GM12878 (cell line): ENCODE results near the gene TCF23. TPM values are rescaled to one million over a fixed set of nuclear protein-coding genes. Genes with fewer than 3 reads are reported as not detected.

Experiments
- ATAC-seq: fragments of 200-7000 bp; cut with Tn5 transposase; 3 replicates; pipeline ENCODE4 v1.9.1; 2020; ENCODE audit warnings: mild to moderate bottlenecking, moderate library complexity
- BruUV-seq: library from RNA; stranded (reverse); fragments of 400-500 nt; replicated peaks from 2 replicates; lab custom pipeline; 2021; lab: Mats Ljungman, UMichigan
- CTCF ChIA-PET: fragments of 300-600 bp; sonication (Branson Sonifier 250); formaldehyde crosslinking; extraction: SDS; loops from one replicate; lab custom pipeline; 2021; ENCODE audit warnings: inconsistent platforms; lab: Yijun Ruan, JAX
- POLR2A ChIA-PET: fragments of 350-600 bp; formaldehyde crosslinking; extraction: SDS; loops from one replicate; lab custom pipeline; 2021; ENCODE audit warnings: inconsistent platforms; lab: Charles Lee
- RAD21 ChIA-PET: fragments of 300-600 bp; sonication (Branson Sonifier 250); formaldehyde crosslinking; loops from one replicate; lab custom pipeline; 2023; ENCODE audit warnings: antibody characterized with exemption; ENCODE audit not compliant: unreplicated experiment; lab: Charles Lee
- SMC1A ChIA-PET: fragments of 300-600 bp; sonication (Branson Sonifier 250); formaldehyde crosslinking; loops from one replicate; lab custom pipeline; 2023; ENCODE audit not compliant: unreplicated experiment, uncharacterized antibody; lab: Charles Lee
- DNase-seq: peaks from one replicate; pipeline ENCODE4 v3.0.0-alpha.2; 2011; ENCODE audit warnings: low read depth, low spot score
- FAIRE-seq: peaks from 3 replicates; lab custom pipeline; 2011; peaks lifted over from hg19 to GRCh38; lab: Jason Lieb, UNC
- H2AFZ ChIP-seq: 2 replicates; pipeline ENCODE4 v1.6.0; 2011; ENCODE audit warnings: low read depth, low read length, control low read depth; ENCODE audit not compliant: control insufficient read depth
- H3K27ac ChIP-seq: 2 replicates; pipeline ENCODE4 v1.5.1; 2011; ENCODE audit warnings: control low read depth; ENCODE audit not compliant: control insufficient read depth, insufficient read depth
- H3K27me3 ChIP-seq, 2 experiments: replicated peaks in 1 of 2; 2 replicates each; pipeline versions ENCODE4 v1.6.0 to v1.6.1; 2011; ENCODE audit warnings: low read length in 1 of 2; ENCODE audit not compliant: control insufficient read depth in 2 of 2, insufficient read depth in 2 of 2
- H3K36me3 ChIP-seq, 2 experiments: 2 replicates each; pipeline ENCODE4 v1.5.1; 2011; ENCODE audit warnings: low read length in 1 of 2; ENCODE audit not compliant: control insufficient read depth in 2 of 2, insufficient read depth in 2 of 2
- H3K4me1 ChIP-seq: 2 replicates; pipeline ENCODE4 v1.6.1; 2011; ENCODE audit warnings: mild to moderate bottlenecking, low read length, moderate library complexity, mixed read lengths; ENCODE audit not compliant: control insufficient read depth, insufficient read depth
- H3K4me2 ChIP-seq: 2 replicates; pipeline ENCODE4 v1.6.0; 2011; ENCODE audit warnings: control low read depth; ENCODE audit not compliant: control insufficient read depth, insufficient read depth
- H3K4me3 ChIP-seq: fragments of 200-600 bp; sonication (generic); 2 replicates; pipeline ENCODE4 v1.5.1; 2016
- H3K79me2 ChIP-seq: 2 replicates; pipeline ENCODE4 v1.6.0; 2011; ENCODE audit warnings: low read length; ENCODE audit not compliant: control insufficient read depth, insufficient read depth
- H3K9ac ChIP-seq: 2 replicates; pipeline ENCODE4 v1.8.0; 2011; ENCODE audit warnings: low read length, control low read depth, mixed read lengths; ENCODE audit not compliant: control insufficient read depth, insufficient read depth
- H3K9me3 ChIP-seq: replicated peaks from 3 replicates; pipeline ENCODE4 v1.5.1; 2011; ENCODE audit warnings: mild to moderate bottlenecking, low read length; ENCODE audit not compliant: control insufficient read depth, insufficient read depth
- H4K20me1 ChIP-seq: 2 replicates; pipeline ENCODE4 v1.6.0; 2011; ENCODE audit not compliant: control insufficient read depth, insufficient read depth
- BHLHE40 ChIP-seq, 2 experiments: fragments of 450-650 bp in 1 of 2; IDR thresholded peaks; 2 replicates each; pipeline ENCODE4 v1.6.1; 2011 to 2017; ENCODE audit warnings: low read depth in 2 of 2, borderline replicate concordance in 1 of 2, improper control_type of control experiment in 1 of 2, low read length in 1 of 2, mild to moderate bottlenecking in 1 of 2
- BMI1 ChIP-seq: fragments of 450-650 bp; IDR thresholded peaks from 2 replicates; pipeline ENCODE4 v1.6.1; 2016; ENCODE audit warnings: mild to moderate bottlenecking, moderate library complexity, borderline replicate concordance
- EP300 ChIP-seq, 2 experiments: fragments of 150-350 bp in 1 of 2; IDR thresholded peaks; 2 replicates each; pipeline ENCODE4 v1.6.1; 2011 to 2012; ENCODE audit warnings: low read depth in 2 of 2, low read length in 2 of 2, borderline replicate concordance in 1 of 2, improper control_type of control experiment in 1 of 2, inconsistent platforms in 1 of 2; ENCODE audit not compliant: control insufficient read depth in 1 of 2
- FOXM1 ChIP-seq: IDR thresholded peaks from 2 replicates; pipeline ENCODE4 v1.6.1; 2012; ENCODE audit warnings: low read depth, mild to moderate bottlenecking, inconsistent platforms, low read length, moderate library complexity
- IKZF1 ChIP-seq: fragments of 450-650 bp; conservative IDR thresholded peaks from 2 replicates; pipeline ENCODE4 v1.6.1; 2017; ENCODE audit warnings: antibody characterized with exemption, mild to moderate bottlenecking
- MXI1 ChIP-seq: fragments of 150-350 bp; IDR thresholded peaks from 2 replicates; pipeline ENCODE4 v1.6.1; 2011; ENCODE audit warnings: low read depth, mild to moderate bottlenecking, inconsistent platforms, low read length, improper control_type of control experiment
- NFYA ChIP-seq: IDR thresholded peaks from 2 replicates; pipeline ENCODE4 v1.6.1; 2011; ENCODE audit warnings: low read depth, mild to moderate bottlenecking, low read length, improper control_type of control experiment, borderline replicate concordance
- SRF ChIP-seq, 2 experiments: IDR thresholded peaks; 2 replicates each; pipeline ENCODE4 v1.6.1; 2011; ENCODE audit warnings: low read depth in 2 of 2, low read length in 2 of 2, mild to moderate bottlenecking in 1 of 2, moderate library complexity in 1 of 2
- STAT1 ChIP-seq: fragments of 450-650 bp; conservative IDR thresholded peaks from 2 replicates; pipeline ENCODE4 v1.6.1; 2014; ENCODE audit warnings: antibody characterized with exemption, mild to moderate bottlenecking
- TCF12 ChIP-seq: IDR thresholded peaks from 2 replicates; pipeline ENCODE4 v1.6.1; 2011; ENCODE audit warnings: low read depth, mild to moderate bottlenecking, low read length
- WGBS: methylation state at CpG from one replicate; pipeline ENCODE4 v1.1.6; 2016; ENCODE audit warnings: low lambda C conversion rate; ENCODE audit not compliant: insufficient replicate concordance, insufficient coverage; ENCODE audit errors: missing lambda C conversion rate; 5-methylcytosine and 5-hydroxymethylcytosine counted together
- in situ Hi-C: fragments of 300-500 bp; cut with MboI; formaldehyde crosslinking; loops from 9 replicates; pipeline ENCODE4 v1.14.3; 2018; ENCODE audit warnings: mixed read lengths
- intact Hi-C: fragments of 100-400 bp; cut with micrococcal nuclease; formaldehyde crosslinking; loops from one replicate; pipeline ENCODE4 v1.14.2; 2022; ENCODE audit not compliant: unreplicated experiment
- polyA plus RNA-seq, 11 experiments: library from polyadenylated mRNA; depleted of rRNA in 4 of 11; unstranded in 6 of 11; stranded (reverse) in 5 of 11; fragments of >200 nt; fragmentation: Nextera tagmentation in 4 of 11; fragmentation: Illumina TruSeq in 1 of 11; extraction: Ambion mirVana in 4 of 11; extraction: Trizol in 1 of 11; gene quantifications; 1 replicate in 1 of 11; 2 replicates in 10 of 11; pipeline versions ENCODE4 v1.2.1 to v1.2.3, GENCODE V29; 2011 to 2016; ENCODE audit warnings: inconsistent platforms in 2 of 11, missing spikeins in 2 of 11, low read depth in 1 of 11
- total RNA-seq, 4 experiments: library from RNA; depleted of rRNA in 3 of 4; stranded (reverse); fragments of >200 nt in 3 of 4; fragmentation: Illumina TruSeq in 1 of 4; extraction: Trizol in 1 of 4; gene quantifications; 2 replicates each; pipeline versions ENCODE4 v1.2.1 to v1.2.3, GENCODE V29; 2013 to 2021
- TF ChIP-seq, protein P1 (sequence below): fragments of 450-650 bp; IDR thresholded peaks from 2 replicates; pipeline ENCODE4 v1.6.1; 2016; ENCODE audit warnings: mild to moderate bottlenecking, moderate library complexity, borderline replicate concordance
- TF ChIP-seq, protein P2 (sequence below): fragments of 450-650 bp; IDR thresholded peaks from 2 replicates; pipeline ENCODE4 v1.6.1; 2017; ENCODE audit warnings: mild to moderate bottlenecking, low read depth, inconsistent platforms; ENCODE audit not compliant: poor library complexity, severe bottlenecking

Gene TCF23
- total and polyA plus RNA-seq, 10 of the 15 experiments (the other 5 are each of a cell fraction or from before 2014, with no cell fraction given) = not detected

DNA sequence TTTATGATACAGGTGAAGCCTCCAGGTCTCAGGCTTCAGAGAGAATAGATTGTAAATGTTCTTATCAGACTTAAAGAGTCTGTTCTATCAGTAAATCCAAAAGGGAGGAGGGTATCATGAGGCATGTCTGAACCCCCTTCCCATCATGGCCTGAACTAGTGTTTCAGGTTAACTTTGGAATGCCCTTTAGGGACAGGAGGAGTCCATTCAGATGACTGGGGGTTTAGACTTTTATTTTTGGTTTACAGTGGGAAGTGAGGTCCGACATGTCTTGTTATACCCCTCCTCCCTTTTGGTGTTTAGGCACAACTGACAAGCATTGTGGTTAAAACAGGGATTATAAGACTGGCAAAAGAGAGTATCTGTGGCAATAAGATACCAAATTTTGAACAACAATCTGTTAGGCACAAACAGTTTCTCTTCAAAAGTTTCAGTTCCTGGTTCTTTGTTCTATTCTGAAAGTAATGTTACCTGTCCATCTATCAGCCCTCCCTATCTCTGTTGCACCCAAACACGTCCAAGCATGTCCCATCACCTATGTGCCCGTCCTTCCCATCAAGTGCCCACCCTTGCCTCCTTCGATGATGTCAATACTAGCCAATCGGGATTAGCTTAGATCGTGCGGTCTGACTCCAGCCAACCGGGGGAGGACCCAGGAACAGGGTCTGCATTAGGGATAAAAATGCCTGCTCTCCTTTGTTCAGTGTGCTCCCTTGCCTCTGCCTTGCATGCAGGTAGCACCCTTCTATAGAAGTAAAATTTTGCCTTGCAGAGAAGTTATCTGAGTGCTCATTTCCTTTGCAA lies 16.4 kb downstream of the TCF23 start:
- intact Hi-C loops (no loop called here), in situ Hi-C loops (no loop called here)
- ChIA-PET POLR2A (interaction anchor here (0.6 to 1.3 kb wide), 4 partner anchors 48 to 1754 kb away, joined by 3 read pairs; no protein-coding TSS in a partner anchor), RAD21 (interaction anchor here (1.0 kb wide), 1 partner anchor 31 kb away, joined by 3 read pairs; the partner anchor contains the start of gene PREB), SMC1A (interaction anchor here (1.5 to 1.6 kb wide), 2 partner anchors 31 to 33 kb away, joined by 3 to 4 read pairs; partner anchors contain the start of gene PREB), CTCF (interaction anchor here (0.9 to 1.7 kb wide), 4 partner anchors 14 to 115 kb away, joined by 3 to 6 read pairs (median 3); no protein-coding TSS in a partner anchor)
- Histone ChIP-seq H3K4me1 (peaks cover 37% of the 10 kb centered on the region), H4K20me1 (no peaks in the 10 kb centered on the region), H3K4me3 (peak overlapping the region; percentile 22; the same call in 1 of the 2 replicates), H2AFZ (peak overlapping the region; percentile 73), H3K4me2 (peak overlapping the region; percentile 69), H3K36me3 (no peaks in the 10 kb centered on the region), H3K27me3 (no peaks in the 10 kb centered on the region), H3K27ac (peak overlapping the region; percentile 78), H3K79me2 (no peaks in the 10 kb centered on the region), H3K9ac (peak overlapping the region; percentile 8; the same call in 1 of the 2 replicates), H3K9me3 (peaks cover 5% of the 10 kb centered on the region; the same call in 2 of the 3 replicates)
- no TSS peak for BruUV-seq
- 46% methylated on average over 8 of the region's 8 CpGs for WGBS
- DNase-seq = peak; percentile 57
- FAIRE-seq = peak; percentile 65
- ATAC-seq = peak; percentile 80
- no peak for TF ChIP-seq BMI1
- 0 out of 4 replicates have a peak, but pooled peaks of 1 of the 2 experiments have one; percentile 16 for TF ChIP-seq EP300 (IDR thresholded peaks at IDR 0.05; ENCODE audit: borderline replicate concordance in 1 of 2, control insufficient read depth in 1 of 2, low read depth in 2 of 2, low read length in 2 of 2)
- TF ChIP-seq TCF12 = no peak
- TF ChIP-seq, protein P1, sequence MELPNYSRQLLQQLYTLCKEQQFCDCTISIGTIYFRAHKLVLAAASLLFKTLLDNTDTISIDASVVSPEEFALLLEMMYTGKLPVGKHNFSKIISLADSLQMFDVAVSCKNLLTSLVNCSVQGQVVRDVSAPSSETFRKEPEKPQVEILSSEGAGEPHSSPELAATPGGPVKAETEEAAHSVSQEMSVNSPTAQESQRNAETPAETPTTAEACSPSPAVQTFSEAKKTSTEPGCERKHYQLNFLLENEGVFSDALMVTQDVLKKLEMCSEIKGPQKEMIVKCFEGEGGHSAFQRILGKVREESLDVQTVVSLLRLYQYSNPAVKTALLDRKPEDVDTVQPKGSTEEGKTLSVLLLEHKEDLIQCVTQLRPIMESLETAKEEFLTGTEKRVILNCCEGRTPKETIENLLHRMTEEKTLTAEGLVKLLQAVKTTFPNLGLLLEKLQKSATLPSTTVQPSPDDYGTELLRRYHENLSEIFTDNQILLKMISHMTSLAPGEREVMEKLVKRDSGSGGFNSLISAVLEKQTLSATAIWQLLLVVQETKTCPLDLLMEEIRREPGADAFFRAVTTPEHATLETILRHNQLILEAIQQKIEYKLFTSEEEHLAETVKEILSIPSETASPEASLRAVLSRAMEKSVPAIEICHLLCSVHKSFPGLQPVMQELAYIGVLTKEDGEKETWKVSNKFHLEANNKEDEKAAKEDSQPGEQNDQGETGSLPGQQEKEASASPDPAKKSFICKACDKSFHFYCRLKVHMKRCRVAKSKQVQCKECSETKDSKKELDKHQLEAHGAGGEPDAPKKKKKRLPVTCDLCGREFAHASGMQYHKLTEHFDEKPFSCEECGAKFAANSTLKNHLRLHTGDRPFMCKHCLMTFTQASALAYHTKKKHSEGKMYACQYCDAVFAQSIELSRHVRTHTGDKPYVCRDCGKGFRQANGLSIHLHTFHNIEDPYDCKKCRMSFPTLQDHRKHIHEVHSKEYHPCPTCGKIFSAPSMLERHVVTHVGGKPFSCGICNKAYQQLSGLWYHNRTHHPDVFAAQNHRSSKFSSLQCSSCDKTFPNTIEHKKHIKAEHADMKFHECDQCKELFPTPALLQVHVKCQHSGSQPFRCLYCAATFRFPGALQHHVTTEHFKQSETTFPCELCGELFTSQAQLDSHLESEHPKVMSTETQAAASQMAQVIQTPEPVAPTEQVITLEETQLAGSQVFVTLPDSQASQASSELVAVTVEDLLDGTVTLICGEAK = no peak
- peak; percentile 36; the same call in 1 of the 2 replicates for TF ChIP-seq IKZF1
- TF ChIP-seq NFYA = no peak
- TF ChIP-seq, protein P2, sequence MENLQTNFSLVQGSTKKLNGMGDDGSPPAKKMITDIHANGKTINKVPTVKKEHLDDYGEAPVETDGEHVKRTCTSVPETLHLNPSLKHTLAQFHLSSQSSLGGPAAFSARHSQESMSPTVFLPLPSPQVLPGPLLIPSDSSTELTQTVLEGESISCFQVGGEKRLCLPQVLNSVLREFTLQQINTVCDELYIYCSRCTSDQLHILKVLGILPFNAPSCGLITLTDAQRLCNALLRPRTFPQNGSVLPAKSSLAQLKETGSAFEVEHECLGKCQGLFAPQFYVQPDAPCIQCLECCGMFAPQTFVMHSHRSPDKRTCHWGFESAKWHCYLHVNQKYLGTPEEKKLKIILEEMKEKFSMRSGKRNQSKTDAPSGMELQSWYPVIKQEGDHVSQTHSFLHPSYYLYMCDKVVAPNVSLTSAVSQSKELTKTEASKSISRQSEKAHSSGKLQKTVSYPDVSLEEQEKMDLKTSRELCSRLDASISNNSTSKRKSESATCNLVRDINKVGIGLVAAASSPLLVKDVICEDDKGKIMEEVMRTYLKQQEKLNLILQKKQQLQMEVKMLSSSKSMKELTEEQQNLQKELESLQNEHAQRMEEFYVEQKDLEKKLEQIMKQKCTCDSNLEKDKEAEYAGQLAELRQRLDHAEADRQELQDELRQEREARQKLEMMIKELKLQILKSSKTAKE = peak; percentile 50
- no peak for TF ChIP-seq BHLHE40 (IDR thresholded peaks at IDR 0.05; ENCODE audit: borderline replicate concordance in 1 of 2, low read depth in 2 of 2, low read length in 1 of 2)
- no peak for TF ChIP-seq SRF (IDR thresholded peaks at IDR 0.05; ENCODE audit: low read depth in 2 of 2, low read length in 2 of 2)
- TF ChIP-seq FOXM1 = no peak
- TF ChIP-seq MXI1 = no peak
- no peak for TF ChIP-seq STAT1
